ENCODE data around the gene RPS6KA4.

The RPS6KA4 gene

GRCh38 chr11:64353715-64354506, 5.1 kb upstream of the RPS6KA4 start:
- Histone ChIP-seq H3K27ac (replicated peaks; ENCODE audit: low read length) (no peak overlapping the region), H2BK120ac (ENCODE audit: low read depth, low read length) (peak overlapping the region; percentile 35), H2BK5ac (ENCODE audit: low read length) (peak overlapping the region; percentile 19), H3K9me3 (replicated peaks in 1 of 2; ENCODE audit: control insufficient read depth in 2 of 2, insufficient read depth in 1 of 2, low read depth in 1 of 2, low read length in 2 of 2) (no peaks in the 10 kb centered on the region), H3K18ac (ENCODE audit: low read length) (peak overlapping the region; percentile 81), H4K91ac (ENCODE audit: low read depth, low read length, poor library complexity) (peak overlapping the region; percentile 64), H3K9ac (ENCODE audit: low read depth, low read length, poor library complexity) (peak overlapping the region; percentile 50), H3K4me3 (ENCODE audit: low read length in 2 of 2) (no peak overlapping the region), H3K4me2 (ENCODE audit: insufficient read depth, low read length, poor library complexity, severe bottlenecking) (no peak overlapping the region), H2AFZ (ENCODE audit: low read length) (no peak overlapping the region), H2AK5ac (ENCODE audit: low read depth, low read length) (peak overlapping the region; percentile 99), H3K14ac (ENCODE audit: low read length) (no peak overlapping the region), H4K8ac (ENCODE audit: low read depth, low read length) (no peak overlapping the region), H2BK15ac (ENCODE audit: low read length) (peak overlapping the region; percentile 83), H3K23ac (ENCODE audit: low read depth, low read length, poor library complexity) (peak overlapping the region; percentile 43), H3K79me1 (ENCODE audit: low read depth, low read length) (peaks cover 4% of the 10 kb centered on the region), H3K27me3 (ENCODE audit: control insufficient read depth in 3 of 3, insufficient read depth in 3 of 3, low read depth in 1 of 3, low read length in 3 of 3) (no peaks in the 10 kb centered on the region), H3K4me1 (ENCODE audit: control insufficient read depth in 2 of 2, insufficient read depth in 1 of 2, low read depth in 1 of 2, low read length in 2 of 2) (peaks cover 23 to 45% of the 10 kb centered on the region in 2 donors), H3K36me3 (replicated peaks in 1 of 2; ENCODE audit: control insufficient read depth in 2 of 2, insufficient read depth in 2 of 2, low read length in 2 of 2) (no peaks in the 10 kb centered on the region), H3K4ac (ENCODE audit: low read length) (no peak overlapping the region), H2BK12ac (ENCODE audit: low read length) (peak overlapping the region; percentile 94)
- no CpG with 5 or more reads among the region's 20 CpGs for WGBS, 2 donors (ENCODE audit: extremely low coverage in 2 of 2, insufficient read length in 2 of 2, insufficient replicate concordance in 1 of 2)
- DNase-seq (ENCODE audit: low spot score): no peak

- Histone ChIP-seq H3K27ac (replicated peaks; ENCODE audit: low read length) (peak overlapping the region; percentile 46), H3K4me1 (ENCODE audit: control insufficient read depth in 2 of 2, insufficient read depth in 1 of 2, low read depth in 1 of 2, low read length in 2 of 2) (peaks cover 28 to 45% of the 10 kb centered on the region in 2 donors), H2BK15ac (ENCODE audit: low read length) (peak overlapping the region; percentile 99), H2BK5ac (ENCODE audit: low read length) (peak overlapping the region; percentile 93), H3K18ac (ENCODE audit: low read length) (peak overlapping the region; percentile 92), H3K14ac (ENCODE audit: low read length) (no peak overlapping the region), H2AFZ (ENCODE audit: low read length) (peak overlapping the region; percentile 90), H2BK120ac (ENCODE audit: low read depth, low read length) (no peak overlapping the region), H3K4me2 (ENCODE audit: insufficient read depth, low read length, poor library complexity, severe bottlenecking) (peak overlapping the region; percentile 33), H3K23ac (ENCODE audit: low read depth, low read length, poor library complexity) (peak overlapping the region; percentile 34), H2AK5ac (ENCODE audit: low read depth, low read length) (peak overlapping the region; percentile 97), H2BK12ac (ENCODE audit: low read length) (peak overlapping the region; percentile 94), H3K9ac (ENCODE audit: low read depth, low read length, poor library complexity) (peak overlapping the region; percentile 50), H3K4ac (ENCODE audit: low read length) (peak overlapping the region; percentile 89), H4K91ac (ENCODE audit: low read depth, low read length, poor library complexity) (no peak overlapping the region), H3K79me1 (ENCODE audit: low read depth, low read length) (peaks cover 8% of the 10 kb centered on the region), H3K27me3 (ENCODE audit: control insufficient read depth in 3 of 3, insufficient read depth in 3 of 3, low read depth in 1 of 3, low read length in 3 of 3) (no peaks in the 10 kb centered on the region), H3K9me3 (replicated peaks in 1 of 2; ENCODE audit: control insufficient read depth in 2 of 2, insufficient read depth in 1 of 2, low read depth in 1 of 2, low read length in 2 of 2) (no peaks in the 10 kb centered on the region), H4K8ac (ENCODE audit: low read depth, low read length) (peak overlapping the region; percentile 92), H3K4me3 (ENCODE audit: low read length in 2 of 2) (peak overlapping the region; percentile 12 to 53), H3K36me3 (replicated peaks in 1 of 2; ENCODE audit: control insufficient read depth in 2 of 2, insufficient read depth in 2 of 2, low read length in 2 of 2) (peaks cover 0 to 2% of the 10 kb centered on the region in 2 donors)
- WGBS, 2 donors (ENCODE audit: extremely low coverage in 2 of 2, insufficient read length in 2 of 2, insufficient replicate concordance in 1 of 2): no CpG with 5 or more reads among the region's 23 CpGs
- no peak for DNase-seq (ENCODE audit: low spot score)
Observed at GRCh38 chr11:64355078-64355940, 3.7 kb upstream of the RPS6KA4 start.

- Histone ChIP-seq H2BK5ac (ENCODE audit: low read length) (peak overlapping the region; percentile 82), H4K8ac (ENCODE audit: low read depth, low read length) (no peak overlapping the region), H3K79me1 (ENCODE audit: low read depth, low read length) (peaks cover 8% of the 10 kb centered on the region), H3K36me3 (replicated peaks in 1 of 2; ENCODE audit: control insufficient read depth in 2 of 2, insufficient read depth in 2 of 2, low read length in 2 of 2) (peaks cover 2 to 16% of the 10 kb centered on the region in 2 donors), H3K14ac (ENCODE audit: low read length) (peak overlapping the region; percentile 38), H3K27ac (replicated peaks; ENCODE audit: low read length) (no peak overlapping the region), H3K9me3 (replicated peaks in 1 of 2; ENCODE audit: control insufficient read depth in 2 of 2, insufficient read depth in 1 of 2, low read depth in 1 of 2, low read length in 2 of 2) (no peaks in the 10 kb centered on the region), H3K27me3 (ENCODE audit: control insufficient read depth in 3 of 3, insufficient read depth in 3 of 3, low read depth in 1 of 3, low read length in 3 of 3) (no peaks in the 10 kb centered on the region), H3K4me2 (ENCODE audit: insufficient read depth, low read length, poor library complexity, severe bottlenecking) (peak overlapping the region; percentile 18), H2BK15ac (ENCODE audit: low read length) (peak overlapping the region; percentile 52), H3K9ac (ENCODE audit: low read depth, low read length, poor library complexity) (peak overlapping the region; percentile 30), H4K91ac (ENCODE audit: low read depth, low read length, poor library complexity) (no peak overlapping the region), H3K4me1 (ENCODE audit: control insufficient read depth in 2 of 2, insufficient read depth in 1 of 2, low read depth in 1 of 2, low read length in 2 of 2) (peaks cover 28 to 38% of the 10 kb centered on the region in 2 donors), H2BK12ac (ENCODE audit: low read length) (peak overlapping the region; percentile 90), H3K4me3 (ENCODE audit: low read length in 2 of 2) (peak overlapping the region in 1 of 2 donors; percentile 9), H2BK120ac (ENCODE audit: low read depth, low read length) (peak overlapping the region; percentile 97), H2AFZ (ENCODE audit: low read length) (peak overlapping the region; percentile 35), H3K23ac (ENCODE audit: low read depth, low read length, poor library complexity) (peak overlapping the region; percentile 43), H3K4ac (ENCODE audit: low read length) (no peak overlapping the region), H3K18ac (ENCODE audit: low read length) (peak overlapping the region; percentile 92), H2AK5ac (ENCODE audit: low read depth, low read length) (peak overlapping the region; percentile 77)
- DNase-seq (ENCODE audit: low spot score): peak; percentile 62
- WGBS, 2 donors (ENCODE audit: extremely low coverage in 2 of 2, insufficient read length in 2 of 2, insufficient replicate concordance in 1 of 2): no CpG with 5 or more reads among the region's 25 CpGs
Observed at GRCh38 chr11:64356498-64357411, 2.2 kb upstream of the RPS6KA4 start.

All from neuronal stem cell (in vitro differentiated cells).